Measurements from ENCODE around the gene ZNRF3.
"Not testable (repeated sequence)": the region's sequence is repeated elsewhere in the genome, so short reads cannot be mapped to it uniquely, and the experiment has no call there.

ZNRF3 gene

DNA sequence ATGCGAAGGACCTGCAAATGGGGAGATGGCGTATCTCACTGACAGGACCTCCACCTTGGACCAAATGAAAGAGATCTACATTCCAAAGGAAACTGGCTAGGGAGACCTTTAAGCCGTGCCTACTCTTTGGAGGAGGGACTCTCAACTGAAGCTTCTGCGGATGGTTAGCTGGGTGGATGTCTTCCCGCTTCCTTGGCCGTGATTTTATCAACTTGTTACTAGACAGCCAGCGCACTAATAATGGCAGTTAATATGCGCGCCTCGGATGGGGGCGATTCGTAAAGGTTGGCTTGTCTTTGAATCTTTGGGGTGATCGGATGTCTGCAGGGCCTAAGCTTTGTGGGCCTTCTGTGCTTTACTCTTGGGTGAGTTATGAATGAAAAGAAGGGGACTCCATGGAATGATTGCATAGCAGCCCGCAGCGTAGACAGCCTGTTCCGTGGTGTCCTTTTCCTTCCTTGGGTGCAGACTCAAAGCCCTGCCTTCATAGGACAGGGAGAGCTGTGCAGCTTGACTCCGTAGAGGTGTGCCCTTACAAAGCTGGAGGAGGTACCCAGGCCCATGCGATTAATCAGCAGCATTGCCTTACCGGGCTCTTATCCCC, 1.5 kb downstream of the ZNRF3 start:
- DNase-seq (ENCODE audit: low spot score) = no peak

DNA sequence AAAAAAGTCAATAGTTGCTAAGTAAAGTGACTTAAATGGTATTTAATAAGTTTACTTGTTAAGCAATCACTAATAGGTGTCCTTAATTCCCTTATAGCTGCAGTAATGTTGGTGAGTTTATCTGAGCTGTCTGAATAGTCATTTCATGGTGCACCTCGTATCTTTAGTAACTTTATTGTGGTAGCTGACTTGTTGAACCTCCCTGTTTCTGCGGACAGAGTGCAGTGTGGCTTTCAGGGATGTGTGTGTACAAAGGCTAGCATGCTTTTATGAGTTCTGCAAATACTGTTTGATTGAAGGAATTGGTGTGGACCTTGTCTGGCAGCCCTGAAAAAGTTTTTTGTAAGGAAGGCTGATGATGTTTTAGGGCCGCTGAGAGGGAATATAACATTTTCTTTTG, 2.6 kb downstream of the ZNRF3 start:
- no peak for DNase-seq (ENCODE audit: low spot score)

DNA sequence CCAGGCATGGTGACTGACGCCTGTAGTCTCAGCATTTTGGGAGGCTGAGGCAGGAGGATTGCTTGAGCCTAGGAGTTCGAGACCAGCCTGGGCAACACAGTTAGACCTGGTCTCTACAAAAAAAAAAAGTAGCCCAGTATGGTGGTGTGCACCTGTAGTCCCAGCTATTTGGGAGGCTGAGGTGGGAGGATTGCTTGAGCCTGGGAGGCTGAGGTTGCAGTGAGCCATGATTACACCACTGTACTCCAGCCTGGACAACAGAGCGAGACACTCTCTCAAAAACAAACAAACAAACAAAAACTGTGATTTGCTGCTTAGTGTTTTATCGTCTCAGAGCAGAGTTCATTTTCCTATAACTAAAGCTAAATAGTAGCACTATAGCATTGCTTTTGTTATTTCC, 3.3 kb downstream of the ZNRF3 start:
- not testable (repeated sequence) for DNase-seq (ENCODE audit: low spot score)

DNA sequence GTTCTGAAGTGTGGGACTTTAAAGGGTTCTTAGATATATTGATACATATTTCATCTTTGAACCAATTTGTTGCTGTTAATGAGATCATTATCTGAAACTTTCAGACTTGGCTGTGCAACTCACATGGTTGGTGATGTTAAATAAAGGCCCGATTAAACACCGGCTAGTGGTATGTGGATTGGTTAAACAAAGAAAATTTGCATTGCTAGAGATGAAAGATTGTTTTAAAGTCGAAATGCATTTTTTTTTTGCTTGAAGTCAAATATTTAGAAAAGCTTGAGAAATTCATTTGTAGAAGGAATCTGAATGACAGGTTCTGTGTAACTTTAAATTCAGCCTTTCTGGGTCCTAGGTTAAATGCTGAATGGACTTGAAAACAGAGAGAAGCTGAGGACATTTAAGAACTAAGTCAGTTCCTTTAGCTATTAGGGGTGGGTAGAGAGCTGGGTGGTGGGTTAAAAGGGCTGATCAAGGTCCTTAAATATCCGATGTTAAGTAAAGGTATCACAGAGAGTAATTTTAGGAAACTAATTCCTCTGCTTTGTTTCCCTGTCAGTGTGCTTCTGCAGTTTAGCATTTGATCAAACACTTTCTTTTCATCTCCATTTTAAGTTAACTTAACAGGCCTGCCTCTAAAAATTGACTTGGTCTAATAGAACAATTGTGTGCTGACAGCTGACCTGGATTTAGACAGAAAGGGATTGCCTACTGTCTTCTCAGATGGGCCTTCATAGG, 4.5 kb downstream of the ZNRF3 start:
- no peak for DNase-seq (ENCODE audit: low spot score)

DNA sequence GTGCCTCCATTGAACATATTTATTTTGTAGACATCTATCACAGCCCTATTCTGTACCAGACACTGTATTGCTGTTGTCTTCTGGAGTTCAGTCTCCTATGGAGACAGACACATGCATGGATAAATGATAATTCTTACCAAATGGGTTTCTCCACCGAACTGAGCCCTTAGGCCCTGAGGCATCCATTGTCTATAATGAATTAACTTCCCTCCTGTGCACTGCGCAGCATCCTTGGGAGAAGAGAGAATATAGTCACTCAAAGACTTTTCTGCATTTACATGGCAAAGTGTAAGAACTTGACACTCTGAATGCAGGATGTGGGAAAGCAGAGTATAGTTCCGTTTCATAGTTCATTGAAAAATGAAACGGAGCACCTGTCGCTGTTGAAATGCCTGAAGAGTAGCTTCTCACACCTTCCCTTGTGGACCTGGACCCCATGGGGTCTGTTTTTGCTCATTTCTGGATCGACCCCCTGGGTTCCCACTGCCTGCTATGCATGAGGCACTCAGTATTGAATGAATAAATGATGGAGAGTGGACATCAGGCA, 6.2 kb downstream of the ZNRF3 start:
- DNase-seq (ENCODE audit: low spot score) = no peak

DNA sequence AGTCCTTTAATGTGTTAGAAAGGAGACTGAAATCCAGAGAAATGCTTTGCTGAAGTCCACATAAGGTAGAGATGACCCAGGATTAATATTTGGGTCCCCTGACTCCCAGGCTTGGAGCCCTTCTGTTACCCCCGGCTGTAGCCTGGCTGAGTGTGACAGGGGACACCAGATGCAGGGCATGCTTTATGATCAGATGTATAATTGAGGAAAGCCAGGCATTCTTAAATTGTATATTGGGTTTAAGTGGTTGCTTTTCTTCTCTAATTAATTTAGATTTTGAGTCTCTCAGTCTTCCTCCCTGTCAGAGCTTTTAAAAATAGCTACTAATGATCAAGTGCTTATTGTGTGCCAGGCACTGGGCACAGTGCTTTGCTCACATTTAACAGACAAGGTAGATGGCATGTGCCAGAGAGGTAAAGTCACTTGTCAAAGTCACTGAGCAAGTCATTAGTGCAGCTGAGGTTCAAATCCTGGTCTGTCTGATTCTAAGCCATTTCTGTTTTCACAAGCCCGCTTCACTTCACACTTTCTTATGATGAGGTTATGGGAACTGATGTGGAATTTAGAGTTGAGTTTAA, 7.9 kb downstream of the ZNRF3 start:
- DNase-seq (ENCODE audit: low spot score) = no peak

DNA sequence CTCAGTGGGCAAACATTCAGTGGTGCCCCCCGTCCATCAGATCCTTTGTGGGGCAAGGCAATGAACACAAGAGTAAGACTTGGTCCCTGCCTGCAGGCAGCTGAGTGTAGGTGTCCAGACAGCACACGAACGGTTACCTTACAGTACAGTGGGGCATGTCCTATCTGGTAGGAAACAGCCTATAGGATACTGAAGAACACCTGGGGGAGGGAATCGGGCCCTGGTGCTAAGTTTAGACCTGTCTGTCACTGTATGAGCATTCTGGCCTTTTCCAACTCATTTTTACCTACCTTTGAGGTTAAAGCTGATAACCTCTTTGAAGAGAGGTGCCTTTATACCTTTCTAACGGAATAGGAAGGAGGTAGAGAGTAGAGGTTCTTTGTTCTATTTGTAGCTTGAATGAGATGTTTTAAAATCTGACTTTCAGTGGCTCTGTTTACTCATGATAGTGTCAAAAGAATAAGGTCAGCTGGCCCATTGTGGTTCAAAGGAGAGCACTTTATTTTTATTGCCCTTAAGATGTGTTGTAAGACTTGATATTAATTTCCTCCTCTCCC, 8.9 kb downstream of the ZNRF3 start:
- DNase-seq (ENCODE audit: low spot score) = no peak

DNA sequence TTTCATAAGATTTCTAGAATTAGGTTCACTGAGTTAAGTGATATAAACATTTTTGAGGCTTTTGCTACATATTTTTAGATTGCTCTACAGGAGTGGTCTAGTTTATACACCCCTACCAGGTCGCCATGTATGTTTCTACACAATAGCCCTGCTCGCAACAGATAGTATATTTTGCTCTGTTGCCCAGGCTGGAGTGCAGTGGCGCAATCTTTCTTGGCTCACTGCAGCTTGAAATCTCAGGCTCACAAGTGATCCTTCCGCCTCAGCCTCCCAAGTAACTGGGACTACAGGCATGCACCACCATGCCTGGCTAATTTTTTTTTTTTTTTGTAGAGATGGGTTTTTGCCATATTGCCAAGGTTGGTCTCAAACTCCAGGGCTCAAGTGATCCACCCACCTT, 10.4 kb downstream of the ZNRF3 start:
- no peak for DNase-seq (ENCODE audit: low spot score)

DNA sequence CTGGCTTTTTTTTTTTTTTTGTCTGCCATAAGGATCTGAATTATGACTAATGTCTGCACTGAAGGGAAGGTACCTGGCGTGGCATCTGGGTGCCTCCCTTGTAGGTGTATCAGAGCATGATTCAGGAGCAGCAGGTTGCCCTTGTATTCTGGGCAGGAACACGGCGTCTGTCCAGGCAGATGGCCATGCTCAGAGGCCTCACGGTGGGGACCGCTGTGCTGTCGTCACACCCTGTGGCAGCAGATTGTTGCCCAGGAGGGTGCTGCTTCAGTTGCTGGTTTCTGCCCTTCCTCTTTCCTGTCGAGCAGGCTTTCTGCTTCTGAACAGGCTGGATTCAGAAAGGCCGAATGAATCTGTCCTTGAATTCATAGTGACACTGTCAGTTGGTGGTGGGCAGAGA, 11.0 kb downstream of the ZNRF3 start:
- no peak for DNase-seq (ENCODE audit: low spot score)

DNA sequence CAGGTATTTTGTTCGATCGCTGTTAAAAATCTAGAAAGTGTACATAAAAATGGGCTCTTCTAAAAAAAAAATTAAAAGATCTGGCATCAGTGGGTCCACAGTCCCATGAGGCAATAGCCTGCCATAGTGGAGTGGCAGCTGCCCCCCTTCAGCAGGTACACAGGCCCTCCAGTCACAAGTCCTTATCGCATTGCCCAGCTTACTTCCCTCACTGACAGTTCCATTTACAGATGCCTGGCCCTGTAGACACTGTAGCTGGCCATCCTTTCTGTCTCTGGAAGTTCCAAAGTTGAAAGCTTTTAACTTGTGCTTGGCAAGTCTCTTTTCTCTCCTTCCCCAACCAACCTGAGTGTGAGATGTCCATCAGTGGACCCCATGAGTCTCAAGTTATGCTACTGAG, 11.4 kb downstream of the ZNRF3 start:
- no peak for DNase-seq (ENCODE audit: low spot score)

DNA sequence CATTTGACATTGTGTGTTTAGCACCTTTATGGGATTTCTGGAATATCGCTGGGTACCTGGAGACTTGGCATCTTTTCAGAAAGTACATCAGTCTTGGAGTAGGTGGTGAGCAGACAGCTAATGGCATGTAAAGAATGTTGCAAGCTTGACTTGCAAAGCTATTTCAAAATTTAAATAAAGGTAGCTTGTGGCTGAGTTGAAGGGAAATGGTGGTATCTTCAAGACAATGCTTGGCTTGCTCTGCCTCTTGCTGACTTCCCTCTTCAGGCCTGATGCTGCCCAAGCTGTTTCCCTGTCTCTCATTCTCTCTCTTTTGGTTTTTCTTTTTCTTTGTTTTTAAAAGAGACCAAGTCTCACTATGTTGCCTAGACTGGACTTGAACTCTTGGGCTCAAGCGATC, 13.2 kb downstream of the ZNRF3 start:
- no peak for DNase-seq (ENCODE audit: low spot score)

DNA sequence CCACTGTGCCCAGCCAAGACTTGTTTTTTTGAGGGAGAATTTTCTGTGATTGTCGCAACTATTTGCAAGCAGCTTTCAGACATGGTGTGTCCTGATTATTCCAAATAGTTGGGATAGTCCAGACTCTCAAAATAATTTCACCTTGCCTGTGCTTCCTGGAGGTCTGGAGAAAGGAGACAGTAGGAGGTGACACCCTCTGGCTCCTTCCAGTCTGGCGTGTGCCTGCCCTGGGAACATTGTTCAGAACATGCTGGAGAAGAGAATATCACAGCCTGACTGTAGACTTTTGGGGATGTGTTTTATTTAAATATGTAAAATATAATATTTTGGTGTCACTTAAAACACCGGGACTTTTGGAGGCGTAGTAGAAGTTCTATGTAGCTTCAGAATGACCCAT, 14.9 kb downstream of the ZNRF3 start:
- no peak for DNase-seq (ENCODE audit: low spot score)

DNA sequence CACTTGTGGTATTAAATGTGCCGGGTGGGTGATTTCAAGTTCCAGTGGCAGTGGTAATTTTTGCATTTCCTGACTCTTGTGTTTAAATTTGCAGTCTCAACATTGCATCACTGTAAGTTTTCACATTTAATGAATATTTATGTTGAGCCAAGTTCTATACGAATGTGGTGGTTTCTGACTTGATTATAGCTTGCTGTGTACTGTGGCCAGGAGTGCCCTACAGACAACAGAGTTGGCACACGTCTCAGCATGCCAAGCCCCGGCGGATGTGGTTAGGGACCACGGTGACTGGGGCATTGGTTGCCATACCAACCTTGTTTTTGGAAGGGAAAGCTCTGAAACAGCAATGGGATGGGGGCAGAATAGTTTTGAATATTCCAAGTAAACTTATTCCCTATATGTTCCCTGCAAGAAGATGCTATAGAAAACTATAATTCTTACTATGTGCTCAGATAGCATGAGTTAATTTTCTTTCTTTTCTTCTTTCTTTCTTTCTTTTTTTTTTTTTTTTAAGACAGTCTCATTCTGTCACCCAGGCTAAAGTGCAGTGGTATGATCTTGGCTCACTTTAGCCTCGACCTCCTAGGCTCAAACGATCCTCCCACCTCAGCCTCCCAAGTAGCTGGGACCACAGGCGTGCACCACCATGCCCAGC, 16.0 kb downstream of the ZNRF3 start:
- DNase-seq (ENCODE audit: low spot score) = peak; percentile 22

DNA sequence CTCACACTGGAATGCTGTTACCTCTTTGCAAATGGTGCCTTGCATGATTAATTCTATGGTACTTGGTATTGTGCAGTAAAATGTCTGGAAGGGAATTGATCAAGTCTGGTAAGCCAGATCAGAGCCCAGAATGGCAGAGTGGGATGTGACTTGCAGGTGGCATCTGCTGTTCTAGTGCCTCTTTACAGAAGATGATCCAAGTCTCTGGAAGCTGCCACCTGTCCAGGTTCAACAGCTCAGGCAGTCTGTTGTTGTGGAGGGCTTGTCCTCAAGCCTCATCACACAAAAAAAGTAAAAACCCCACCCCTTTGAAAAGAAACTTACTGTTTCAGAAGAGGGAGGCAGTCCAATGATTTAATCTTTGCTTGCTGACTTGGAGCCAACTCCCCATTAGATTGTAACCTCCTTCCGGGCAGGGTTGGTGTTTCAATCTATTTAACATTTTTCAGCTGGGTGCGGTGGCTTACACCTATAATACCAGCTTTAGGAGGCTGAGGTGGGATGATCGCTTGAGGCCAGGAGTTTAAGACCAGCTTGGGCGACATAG, 17.1 kb downstream of the ZNRF3 start:
- no peak for DNase-seq (ENCODE audit: low spot score)

DNA sequence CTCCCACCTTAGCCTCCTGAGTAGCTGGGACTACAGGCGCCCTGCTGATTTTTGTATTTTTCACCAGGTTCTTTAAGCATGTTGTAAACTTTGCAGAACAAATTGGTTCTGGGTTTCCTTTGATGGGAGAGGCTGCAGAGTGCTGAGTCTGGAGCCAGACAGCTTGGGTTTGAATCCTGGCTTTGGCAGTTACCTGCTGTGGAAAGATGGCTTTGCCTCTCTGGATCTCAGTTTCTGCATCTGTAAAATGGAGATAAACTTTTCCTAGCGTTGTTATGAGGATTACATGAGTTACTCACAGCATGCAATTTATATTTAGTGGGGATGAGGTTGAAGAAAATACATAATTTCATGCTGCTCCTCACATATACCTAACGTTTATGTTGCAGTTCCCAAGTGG, 19.1 kb downstream of the ZNRF3 start:
- no peak for DNase-seq (ENCODE audit: low spot score)

DNA sequence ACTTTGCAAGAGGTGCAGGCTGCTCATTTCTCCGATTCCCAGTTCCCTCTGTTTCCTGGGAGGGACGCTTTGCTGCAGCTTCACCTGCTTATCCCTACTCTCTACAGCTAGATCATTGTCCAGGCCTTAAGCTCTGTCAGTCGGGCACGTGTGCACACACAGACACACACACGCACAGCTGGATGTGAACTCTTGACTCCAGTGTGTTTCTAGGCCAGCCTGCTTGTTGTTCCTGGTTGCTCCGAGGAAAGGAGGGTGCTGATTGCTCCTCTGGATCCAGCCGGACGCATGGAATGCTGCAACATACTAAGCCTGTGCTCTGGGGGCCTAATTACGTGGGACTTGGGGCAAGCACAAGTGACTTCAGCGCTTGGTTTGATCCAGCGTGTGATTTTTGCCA, 19.7 kb downstream of the ZNRF3 start:
- DNase-seq (ENCODE audit: low spot score) = no peak

DNA sequence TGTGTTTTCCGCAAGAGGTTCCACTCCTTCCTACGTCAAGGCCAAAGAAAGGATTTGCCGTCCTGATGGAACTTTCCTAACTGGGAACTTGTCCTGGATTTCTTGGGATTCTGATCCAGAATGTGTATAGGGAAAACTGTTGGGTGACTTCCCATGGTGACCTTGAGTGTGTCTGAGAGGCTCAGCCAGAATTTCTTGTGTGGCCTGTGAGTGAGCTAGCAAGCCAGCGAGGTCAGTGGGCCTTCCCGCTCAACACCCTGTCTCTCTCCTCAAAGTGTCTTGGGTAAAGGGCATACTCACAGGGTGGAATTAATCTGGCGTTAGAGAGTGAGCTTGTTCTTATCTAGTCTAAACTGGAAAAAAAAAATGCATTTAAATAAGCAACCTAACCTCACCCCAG, 20.4 kb downstream of the ZNRF3 start:
- DNase-seq (ENCODE audit: low spot score) = no peak

DNA sequence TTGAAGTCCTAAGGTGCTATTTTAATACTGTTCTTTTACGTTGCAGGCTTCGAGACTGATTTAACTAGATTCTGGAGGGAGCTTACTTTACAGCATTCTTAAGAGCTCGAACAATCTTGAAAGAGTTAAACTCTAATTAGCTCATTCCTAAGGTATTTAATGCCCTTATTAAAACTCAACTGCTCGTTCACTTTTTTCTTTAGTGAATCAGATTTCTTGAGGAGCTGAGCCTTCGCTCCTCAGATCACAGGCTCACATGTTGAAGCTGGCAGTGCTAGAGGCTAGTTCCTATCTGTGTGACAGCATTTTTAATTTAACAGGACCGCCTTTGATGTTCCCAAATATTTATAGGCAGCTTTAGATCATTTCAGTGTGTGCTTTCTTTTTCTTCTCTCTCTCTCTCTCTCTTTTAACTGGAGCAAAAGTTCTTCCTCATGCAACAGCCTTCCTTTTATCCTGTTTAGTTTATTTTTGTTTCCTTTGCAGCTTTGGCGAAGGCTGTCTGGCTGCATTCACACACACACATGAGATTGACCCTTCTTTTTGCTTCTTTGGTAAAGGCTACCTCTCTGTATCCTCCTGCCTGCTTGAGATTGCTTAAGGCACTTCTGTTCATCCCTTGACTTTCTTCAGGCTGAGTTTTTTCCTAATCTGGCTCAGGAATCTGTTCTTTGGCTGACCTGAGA, 21.0 kb downstream of the ZNRF3 start:
- no peak for DNase-seq (ENCODE audit: low spot score)

DNA sequence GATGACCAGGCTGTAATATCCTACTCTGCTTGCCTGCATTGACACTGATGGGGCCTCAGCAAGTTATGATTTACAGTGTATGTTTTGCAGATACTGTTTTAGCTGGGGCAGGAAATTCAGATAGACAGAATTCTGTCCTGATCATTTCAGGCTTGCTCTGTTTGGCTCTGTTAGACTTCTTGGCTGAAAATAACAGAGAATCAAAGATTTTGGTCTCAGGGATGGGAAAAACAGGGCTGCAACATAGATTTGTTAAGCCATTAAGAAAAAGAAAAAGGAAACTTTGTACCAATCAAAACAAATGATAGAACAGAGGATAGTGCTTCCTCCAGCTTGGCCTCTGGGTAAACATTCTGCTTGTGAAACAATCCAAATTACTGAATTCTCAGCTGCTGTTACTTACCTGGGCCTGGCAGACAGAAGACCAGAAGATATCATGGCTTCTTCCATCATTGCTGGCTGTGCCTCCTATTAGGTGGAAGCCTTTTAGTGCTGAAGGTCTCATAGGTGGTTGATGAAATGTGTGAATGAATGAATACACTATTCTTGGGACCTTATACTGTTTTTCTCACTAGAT, 22.0 kb downstream of the ZNRF3 start:
- no peak for DNase-seq (ENCODE audit: low spot score)

DNA sequence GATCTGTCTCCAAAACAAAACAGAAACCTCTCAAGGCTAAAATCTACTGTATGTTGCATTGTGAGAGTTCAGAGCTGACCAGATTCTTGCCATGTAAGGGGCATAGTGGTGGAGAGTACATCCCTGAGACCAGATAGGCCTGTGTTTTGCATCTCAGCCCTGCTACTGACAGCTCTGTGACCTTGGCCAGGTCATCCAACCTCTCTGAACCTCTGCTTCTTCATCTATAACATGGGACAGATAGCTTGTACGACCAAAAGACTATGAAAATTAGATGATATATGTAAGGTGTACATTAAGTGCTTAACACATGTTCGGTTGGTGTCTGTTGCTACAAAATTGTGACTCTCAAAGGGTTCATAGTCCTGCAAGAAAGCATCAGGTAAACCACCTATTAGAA, 22.9 kb downstream of the ZNRF3 start:
- no peak for DNase-seq (ENCODE audit: low spot score)

DNA sequence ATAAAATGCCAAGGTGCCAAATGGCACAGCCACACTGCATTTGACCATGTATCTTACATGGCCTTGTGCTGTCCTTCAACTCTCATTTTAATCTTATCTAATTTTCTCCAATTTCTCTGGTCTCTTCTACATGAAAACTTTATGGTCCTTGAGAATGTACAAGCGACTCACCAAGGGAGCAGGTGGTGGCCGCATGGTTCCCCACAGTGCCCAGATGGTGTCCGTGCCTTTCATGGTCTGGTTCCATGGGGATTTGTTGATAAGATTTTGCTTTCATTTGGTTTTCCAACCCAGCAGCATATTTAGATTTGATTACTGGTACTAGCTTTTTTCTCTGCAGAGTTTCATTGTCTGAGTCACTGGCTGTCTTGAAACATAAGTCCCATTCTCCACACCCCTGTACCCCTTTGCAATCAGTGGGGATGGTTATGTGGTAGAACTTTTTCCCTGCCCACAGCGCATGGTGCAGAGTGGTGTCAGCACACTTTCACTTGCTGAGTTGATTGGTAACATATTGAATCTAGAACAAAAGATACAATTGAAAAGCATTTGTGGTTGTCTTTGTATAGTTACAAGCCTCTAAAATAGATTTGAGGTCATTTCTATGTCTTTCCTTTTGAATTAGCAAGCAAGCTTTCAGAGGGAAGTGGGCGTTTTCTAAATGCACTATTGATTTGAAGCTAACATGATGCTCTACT, 24.1 kb downstream of the ZNRF3 start:
- no peak for DNase-seq (ENCODE audit: low spot score)
